Panc1 (cell line): ENCODE results near the gene CGNL1. TPM values are rescaled to one million over a fixed set of nuclear protein-coding genes. Genes with fewer than 3 reads are reported as not detected.

Source experiments
- ATAC-seq: fragments of 200-7000 bp; cut with Tn5 transposase; 2 replicates; pipeline ENCODE4 v1.9.1; 2020; ENCODE audit warnings: mild to moderate bottlenecking, moderate library complexity
- BruUV-seq: library from RNA; stranded (reverse); fragments of 400-500 nt; replicated peaks from 2 replicates; lab custom pipeline; 2021; lab: Mats Ljungman, UMichigan
- CTCF ChIA-PET: fragments of 300-600 bp; sonication (Branson Sonifier 250); formaldehyde crosslinking; loops from one replicate; lab custom pipeline; 2022; ENCODE audit warnings: antibody characterized with exemption; lab: Charles Lee
- POLR2A ChIA-PET: fragments of 300-600 bp; sonication (Branson Sonifier 250); formaldehyde crosslinking; loops from one replicate; lab custom pipeline; 2022; ENCODE audit warnings: antibody characterized with exemption; lab: Charles Lee
- DNase-seq: peaks from one replicate; pipeline ENCODE4 v3.0.0-alpha.2; 2010; ENCODE audit warnings: low read depth, low spot score
- H3K27ac ChIP-seq: 2 replicates; pipeline ENCODE4 v1.5.1; 2011; ENCODE audit warnings: mild to moderate bottlenecking, low read length, inconsistent platforms
- H3K27me3 ChIP-seq: fragments of 200-500 bp; sonication (Bioruptor generic); 2 replicates; pipeline ENCODE4 v1.6.0; 2014; ENCODE audit warnings: low read length, inconsistent platforms; ENCODE audit not compliant: control insufficient read depth, insufficient read depth
- H3K36me3 ChIP-seq: fragments of 200-500 bp; sonication (Bioruptor generic); 2 replicates; pipeline ENCODE4 v1.5.1; 2014; ENCODE audit warnings: inconsistent platforms, mild to moderate bottlenecking, low read length, moderate library complexity; ENCODE audit not compliant: control insufficient read depth, insufficient read depth
- H3K4me1 ChIP-seq: 2 replicates; pipeline ENCODE4 v1.5.1; 2011; ENCODE audit warnings: inconsistent platforms, mild to moderate bottlenecking, low read length, moderate library complexity; ENCODE audit not compliant: control insufficient read depth, insufficient read depth
- H3K4me3 ChIP-seq, 2 experiments: 2 replicates each; pipeline ENCODE4 v1.5.1; 2011 to 2012; ENCODE audit warnings: low read depth in 2 of 2, low read length in 2 of 2, mild to moderate bottlenecking in 2 of 2, inconsistent platforms in 1 of 2, moderate library complexity in 1 of 2
- H3K9me3 ChIP-seq: fragments of 200-500 bp; sonication (Bioruptor generic); 2 replicates; pipeline ENCODE4 v1.5.1; 2014; ENCODE audit warnings: low read depth, mild to moderate bottlenecking, inconsistent platforms, low read length, moderate library complexity; ENCODE audit not compliant: control insufficient read depth, insufficient read depth
- POLR2AphosphoS5 ChIP-seq: IDR thresholded peaks from 2 replicates; pipeline ENCODE4 v1.6.1; 2012; ENCODE audit warnings: mild to moderate bottlenecking, low read depth, low read length, moderate library complexity
- REST ChIP-seq, 2 experiments: IDR thresholded peaks; 2 replicates each; pipeline ENCODE4 v1.6.1; 2011 to 2012; ENCODE audit warnings: low read depth in 2 of 2, control low read depth in 1 of 2, low read length in 1 of 2, mild to moderate bottlenecking in 1 of 2, moderate library complexity in 1 of 2; ENCODE audit not compliant: insufficient read depth in 1 of 2
- SIN3A ChIP-seq: IDR thresholded peaks from 2 replicates; pipeline ENCODE4 v1.6.1; 2012; ENCODE audit warnings: low read depth, mild to moderate bottlenecking, low read length, moderate library complexity, borderline replicate concordance; ENCODE audit not compliant: insufficient read depth
- TCF7L2 ChIP-seq: IDR thresholded peaks from 2 replicates; pipeline ENCODE4 v1.6.1; 2011; ENCODE audit warnings: mild to moderate bottlenecking, low read depth, low read length, inconsistent platforms
- in situ Hi-C: cut with HindIII; loops from 2 replicates; pipeline ENCODE4 v1.10.0; 2016; ENCODE audit warnings: low sequenced_read_pairs, low pct_unique_long_range_greater_than_20kb
- intact Hi-C: fragments of 100-400 bp; cut with micrococcal nuclease; formaldehyde crosslinking; loops from one replicate; pipeline ENCODE4 v1.10.0; 2022; ENCODE audit not compliant: unreplicated experiment
- total RNA-seq: library from RNA; stranded (reverse); gene quantifications from one replicate; pipeline ENCODE4 v1.2.1, GENCODE V29; 2021; ENCODE audit not compliant: unreplicated experiment
- TF ChIP-seq, protein P1 (sequence below): fragments of 450-650 bp; IDR thresholded peaks from 2 replicates; pipeline ENCODE4 v1.5.1; 2017; ENCODE audit warnings: mild to moderate bottlenecking

CGNL1 gene
- total RNA-seq, 1 experiment from 2014 or later = 3.5 TPM

DNA sequence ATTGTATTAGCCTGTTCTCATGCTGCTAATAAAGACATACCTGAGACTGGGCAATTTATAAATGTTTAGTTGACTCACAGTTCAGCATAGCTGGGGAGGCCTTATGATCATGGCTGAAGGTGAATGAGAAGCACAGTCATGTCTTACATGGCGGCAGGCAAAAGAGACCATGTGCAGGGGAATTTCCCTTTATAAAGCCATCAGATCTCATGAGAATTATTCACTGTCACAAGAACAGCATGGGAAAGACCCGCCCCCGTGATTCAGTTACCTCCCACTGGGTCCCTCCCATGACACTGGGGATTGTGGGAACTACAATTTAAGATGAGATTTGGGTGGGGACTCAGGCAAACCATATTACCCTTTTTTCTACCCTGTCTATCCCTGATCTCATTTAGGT lies 163.9 kb downstream of the CGNL1 start:
- no TSS peak for BruUV-seq
- ChIA-PET POLR2A (interaction anchor here (0.6 kb wide), 1 partner anchor 927 kb away, joined by 3 read pairs; no protein-coding TSS in a partner anchor), CTCF (no interaction called here)
- in situ Hi-C loops (no loop called here), intact Hi-C loops (no loop called here)
- H3K36me3 ChIP-seq = no peaks in the 10 kb centered on the region
- no peak overlapping the region for H3K27ac ChIP-seq
- TF ChIP-seq POLR2AphosphoS5 (no peak), REST (IDR thresholded peaks at IDR 0.05; ENCODE audit: insufficient read depth in 1 of 2, low read depth in 2 of 2, low read length in 1 of 2) (no peak), TCF7L2 (no peak), SIN3A (no peak)
- TF ChIP-seq, protein P1, sequence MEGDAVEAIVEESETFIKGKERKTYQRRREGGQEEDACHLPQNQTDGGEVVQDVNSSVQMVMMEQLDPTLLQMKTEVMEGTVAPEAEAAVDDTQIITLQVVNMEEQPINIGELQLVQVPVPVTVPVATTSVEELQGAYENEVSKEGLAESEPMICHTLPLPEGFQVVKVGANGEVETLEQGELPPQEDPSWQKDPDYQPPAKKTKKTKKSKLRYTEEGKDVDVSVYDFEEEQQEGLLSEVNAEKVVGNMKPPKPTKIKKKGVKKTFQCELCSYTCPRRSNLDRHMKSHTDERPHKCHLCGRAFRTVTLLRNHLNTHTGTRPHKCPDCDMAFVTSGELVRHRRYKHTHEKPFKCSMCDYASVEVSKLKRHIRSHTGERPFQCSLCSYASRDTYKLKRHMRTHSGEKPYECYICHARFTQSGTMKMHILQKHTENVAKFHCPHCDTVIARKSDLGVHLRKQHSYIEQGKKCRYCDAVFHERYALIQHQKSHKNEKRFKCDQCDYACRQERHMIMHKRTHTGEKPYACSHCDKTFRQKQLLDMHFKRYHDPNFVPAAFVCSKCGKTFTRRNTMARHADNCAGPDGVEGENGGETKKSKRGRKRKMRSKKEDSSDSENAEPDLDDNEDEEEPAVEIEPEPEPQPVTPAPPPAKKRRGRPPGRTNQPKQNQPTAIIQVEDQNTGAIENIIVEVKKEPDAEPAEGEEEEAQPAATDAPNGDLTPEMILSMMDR = no peak
- no peaks in the 10 kb centered on the region for H3K9me3 ChIP-seq
- no peaks in the 10 kb centered on the region for H3K27me3 ChIP-seq
- no peak overlapping the region for H3K4me3 ChIP-seq
- DNase-seq (no peak), ATAC-seq (no peak)
- no peaks in the 10 kb centered on the region; the same call in 1 of the 2 replicates for H3K4me1 ChIP-seq

GRCh38 chr15:57540736-57541135 lies 164.4 kb downstream of the CGNL1 start:
- ATAC-seq = no peak
- no TSS peak for BruUV-seq
- no peak for TF ChIP-seq SIN3A
- TF ChIP-seq, protein P1 = no peak
- TF ChIP-seq POLR2AphosphoS5 = no peak
- no peak for TF ChIP-seq TCF7L2
- no peak for TF ChIP-seq REST (IDR thresholded peaks at IDR 0.05; ENCODE audit: insufficient read depth in 1 of 2, low read depth in 2 of 2, low read length in 1 of 2)
- Histone ChIP-seq H3K4me3 (no peak overlapping the region), H3K9me3 (no peaks in the 10 kb centered on the region), H3K36me3 (no peaks in the 10 kb centered on the region), H3K4me1 (no peaks in the 10 kb centered on the region; the same call in 1 of the 2 replicates), H3K27ac (no peak overlapping the region), H3K27me3 (no peaks in the 10 kb centered on the region)
- DNase-seq = no peak
- intact Hi-C loops (no loop called here), in situ Hi-C loops (no loop called here)
- POLR2A ChIA-PET = interaction anchor here (0.6 kb wide), 1 partner anchor 926 kb away, joined by 3 read pairs; no protein-coding TSS in a partner anchor
- CTCF ChIA-PET = no interaction called here
